HCT116 (cell line): ENCODE results near the gene GPR155. TPM values are rescaled to one million over a fixed set of nuclear protein-coding genes. Genes with fewer than 3 reads are reported as not detected.

Experiments used
- ATAC-seq: fragments of 200-7000 bp; cut with Tn5 transposase; 2 replicates; pipeline ENCODE4 v1.9.1; 2020; ENCODE audit warnings: mild to moderate bottlenecking, moderate library complexity
- BruUV-seq: library from RNA; stranded (reverse); fragments of 400-500 nt; replicated peaks from 2 replicates; lab custom pipeline; 2021; lab: Mats Ljungman, UMichigan
- CTCF ChIA-PET: fragments of 300-600 bp; sonication (Branson Sonifier 250); formaldehyde crosslinking; loops from one replicate; lab custom pipeline; 2021; ENCODE audit warnings: antibody characterized with exemption; lab: Charles Lee
- POLR2A ChIA-PET: fragments of 300-600, 350-600 bp; sonication (Branson Sonifier 250); formaldehyde crosslinking; loops from one replicate; lab custom pipeline; 2021; ENCODE audit warnings: antibody characterized with exemption; lab: Charles Lee
- RAD21 ChIA-PET, 2 experiments: fragments of 300-600 bp; sonication (Branson Sonifier 250); formaldehyde crosslinking; loops; one replicate each; lab custom pipeline; 2023; ENCODE audit warnings: low total read pairs in 2 of 2; ENCODE audit not compliant: uncharacterized antibody in 2 of 2, unreplicated experiment in 2 of 2, low non-redundant PET in 1 of 2; lab: Charles Lee
- DNase-seq: peaks from one replicate; pipeline ENCODE4 v3.0.0-alpha.2; 2010; ENCODE audit warnings: low read depth, low spot score
- H2AFZ ChIP-seq: fragments of 200-600 bp; shearing (Covaris generic), sonication (generic); 2 replicates; pipeline ENCODE4 v1.6.1; 2017; ENCODE audit warnings: low read depth, mixed run types, mixed read lengths, antibody characterized with exemption, low read length; ENCODE audit not compliant: poor library complexity, severe bottlenecking
- H3K27ac ChIP-seq: 2 replicates; pipeline ENCODE4 v1.5.1; 2012; ENCODE audit warnings: low read depth, low read length
- H3K27me3 ChIP-seq: fragments of 200-600 bp; sonication (generic); 2 replicates; pipeline ENCODE4 v1.6.1; 2016; ENCODE audit warnings: mixed run types, low read length, mixed read lengths; ENCODE audit not compliant: insufficient read depth
- H3K36me3 ChIP-seq, 2 experiments: fragments of 200-500 bp in 1 of 2; fragments of 200-600 bp in 1 of 2; sonication (Bioruptor generic) in 1 of 2; sonication (generic) in 1 of 2; 2 replicates each; pipeline versions ENCODE4 v1.5.1 to v1.6.1; 2014 to 2016; ENCODE audit warnings: low read length in 2 of 2, inconsistent platforms in 1 of 2, mixed read lengths in 1 of 2, mixed run types in 1 of 2; ENCODE audit not compliant: insufficient read depth in 2 of 2, control insufficient read depth in 1 of 2
- H3K4me1 ChIP-seq, 2 experiments: fragments of 200-600 bp in 1 of 2; sonication (generic) in 1 of 2; 2 replicates each; pipeline versions ENCODE4 v1.5.1 to v1.6.1; 2012 to 2017; ENCODE audit warnings: low read length in 2 of 2, inconsistent platforms in 1 of 2, mild to moderate bottlenecking in 1 of 2, mixed read lengths in 1 of 2, mixed run types in 1 of 2, moderate library complexity in 1 of 2; ENCODE audit not compliant: insufficient read depth in 2 of 2, control insufficient read depth in 1 of 2
- H3K4me2 ChIP-seq: fragments of 200-600 bp; sonication (generic); 2 replicates; pipeline ENCODE4 v1.6.1; 2017; ENCODE audit warnings: mixed run types, low read length, mixed read lengths
- H3K4me3 ChIP-seq, 2 experiments: fragments of 200-600 bp in 1 of 2; sonication (generic) in 1 of 2; replicated peaks in 1 of 2; 2 replicates each; pipeline ENCODE4 v1.5.1; 2011 to 2016; ENCODE audit warnings: low read length in 2 of 2, control low read depth in 1 of 2, low read depth in 1 of 2, mild to moderate bottlenecking in 1 of 2, mixed read lengths in 1 of 2, mixed run types in 1 of 2
- H3K79me2 ChIP-seq: fragments of 200-600 bp; sonication (generic); 2 replicates; pipeline ENCODE4 v1.6.1; 2017; ENCODE audit warnings: mild to moderate bottlenecking, mixed run types, low read length, moderate library complexity, mixed read lengths; ENCODE audit not compliant: insufficient read depth
- H3K9ac ChIP-seq: fragments of 200-600 bp; sonication (generic); 2 replicates; pipeline ENCODE4 v1.6.1; 2016; ENCODE audit warnings: low read length, mixed read lengths
- H3K9me2 ChIP-seq: fragments of 200-600 bp; sonication (generic), shearing (Covaris generic); 2 replicates; pipeline ENCODE4 v1.6.1; 2017; ENCODE audit warnings: mixed run types, mild to moderate bottlenecking, moderate library complexity; ENCODE audit not compliant: insufficient read depth
- H3K9me3 ChIP-seq, 2 experiments: fragments of 200-500 bp in 1 of 2; fragments of 200-600 bp in 1 of 2; sonication (Bioruptor generic) in 1 of 2; sonication (generic) in 1 of 2; 2 replicates each; pipeline ENCODE4 v1.6.1; 2014 to 2017; ENCODE audit warnings: low read length in 2 of 2, mixed read lengths in 2 of 2, inconsistent platforms in 1 of 2, low read depth in 1 of 2, mild to moderate bottlenecking in 1 of 2, mixed run types in 1 of 2, moderate library complexity in 1 of 2; ENCODE audit not compliant: control insufficient read depth in 1 of 2, insufficient read depth in 1 of 2
- H4K20me1 ChIP-seq: fragments of 200-600 bp; sonication (generic), shearing (Covaris generic); 2 replicates; pipeline ENCODE4 v1.6.1; 2017; ENCODE audit warnings: mixed run types, mild to moderate bottlenecking, moderate library complexity; ENCODE audit not compliant: insufficient read depth
- ATF3 ChIP-seq: IDR thresholded peaks from 2 replicates; pipeline ENCODE4 v1.6.1; 2012
- CBX3 ChIP-seq: IDR thresholded peaks from 2 replicates; pipeline ENCODE4 v1.6.1; 2012; ENCODE audit warnings: low read depth
- CEBPB ChIP-seq: IDR thresholded peaks from 2 replicates; pipeline ENCODE4 v1.6.1; 2012; ENCODE audit warnings: low read depth
- ELF1 ChIP-seq: IDR thresholded peaks from 2 replicates; pipeline ENCODE4 v1.6.1; 2012; ENCODE audit warnings: low read depth, borderline replicate concordance
- EZH2 ChIP-seq: fragments of 200-600 bp; sonication (generic); IDR thresholded peaks from 2 replicates; pipeline ENCODE4 v1.6.1; 2017; ENCODE audit warnings: antibody characterized with exemption, mixed run types
- EZH2phosphoT487 ChIP-seq: fragments of 200-600 bp; IDR thresholded peaks from 2 replicates; pipeline ENCODE4 v1.6.1; 2018; ENCODE audit warnings: antibody characterized with exemption, borderline replicate concordance
- FOSL1 ChIP-seq: IDR thresholded peaks from 2 replicates; pipeline ENCODE4 v1.6.1; 2012; ENCODE audit warnings: low read depth
- JUND ChIP-seq: IDR thresholded peaks from 2 replicates; pipeline ENCODE4 v1.6.1; 2012
- MAX ChIP-seq: IDR thresholded peaks from 2 replicates; pipeline ENCODE4 v1.6.1; 2012
- RAD21 ChIP-seq: IDR thresholded peaks from 2 replicates; pipeline ENCODE4 v1.6.1; 2012; ENCODE audit warnings: low read depth, mild to moderate bottlenecking
- TCF7L2 ChIP-seq: IDR thresholded peaks from 2 replicates; pipeline ENCODE4 v1.7.0; 2011; ENCODE audit warnings: borderline replicate concordance, inconsistent platforms; ENCODE audit not compliant: insufficient read depth, insufficient read length; ENCODE audit errors: extremely low read depth
- YY1 ChIP-seq: IDR thresholded peaks from 2 replicates; pipeline ENCODE4 v1.6.1; 2011; ENCODE audit warnings: low read length, low read depth, moderate library complexity, mild to moderate bottlenecking; ENCODE audit not compliant: insufficient replicate concordance; ENCODE audit errors: extremely low read depth
- ZBTB33 ChIP-seq: IDR thresholded peaks from 2 replicates; pipeline ENCODE4 v1.6.1; 2011; ENCODE audit warnings: mild to moderate bottlenecking, low read length, moderate library complexity; ENCODE audit not compliant: insufficient replicate concordance; ENCODE audit errors: extremely low read depth
- ZFX ChIP-seq: fragments of 450-650 bp; IDR thresholded peaks from 2 replicates; pipeline ENCODE4 v1.6.1; 2017
- ZNF274 ChIP-seq: fragments of 200-500 bp; sonication (Bioruptor generic); IDR thresholded peaks from 2 replicates; pipeline ENCODE4 v1.6.1; 2014; ENCODE audit warnings: mild to moderate bottlenecking, low read depth, low read length, inconsistent platforms
- intact Hi-C: fragments of 100-400 bp; cut with micrococcal nuclease; formaldehyde crosslinking; loops from 2 replicates; pipeline ENCODE4 v1.10.0; 2022
- total RNA-seq: library from RNA; stranded (reverse); gene quantifications from one replicate; pipeline ENCODE4 v1.2.1, GENCODE V29; 2021; ENCODE audit not compliant: unreplicated experiment
- TF ChIP-seq, protein P1 (sequence below): IDR thresholded peaks from 2 replicates; pipeline ENCODE4 v1.6.1; 2012; ENCODE audit warnings: low read depth
- TF ChIP-seq, protein P2 (sequence below), 3 experiments: fragments of 200-600 bp in 1 of 3; sonication (generic) in 1 of 3; IDR thresholded peaks in 2 of 3; conservative IDR thresholded peaks in 1 of 3; 2 replicates each; pipeline ENCODE4 v1.5.1; 2012 to 2017; ENCODE audit warnings: low read depth in 2 of 3, low read length in 2 of 3, antibody characterized with exemption in 1 of 3, borderline replicate concordance in 1 of 3, control low read depth in 1 of 3, mild to moderate bottlenecking in 1 of 3, mixed read lengths in 1 of 3, mixed run types in 1 of 3, moderate library complexity in 1 of 3; ENCODE audit not compliant: insufficient read depth in 1 of 3

The GPR155 gene
- total RNA-seq, 1 experiment from 2014 or later: 3.8 TPM

- Histone ChIP-seq H3K27ac (no peak overlapping the region), H4K20me1 (no peaks in the 10 kb centered on the region), H3K4me3 (no peak overlapping the region), H3K9me3 (no peaks in the 10 kb centered on the region), H3K4me1 (no peaks in the 10 kb centered on the region), H3K27me3 (no peaks in the 10 kb centered on the region), H3K36me3 (no peaks in the 10 kb centered on the region)
- POLR2A ChIA-PET: no interaction called here
- intact Hi-C loops: no loop called here
- TF ChIP-seq RAD21 (no peak), ELF1 (no peak), EZH2phosphoT487 (no peak), MAX (no peak), TCF7L2 (no peak), ZBTB33 (no peak), ZNF274 (no peak), YY1 (no peak), CEBPB (no peak), JUND (no peak), ZFX (no peak), FOSL1 (no peak), ATF3 (no peak), EZH2 (no peak), CBX3 (no peak)
- TF ChIP-seq, protein P1, sequence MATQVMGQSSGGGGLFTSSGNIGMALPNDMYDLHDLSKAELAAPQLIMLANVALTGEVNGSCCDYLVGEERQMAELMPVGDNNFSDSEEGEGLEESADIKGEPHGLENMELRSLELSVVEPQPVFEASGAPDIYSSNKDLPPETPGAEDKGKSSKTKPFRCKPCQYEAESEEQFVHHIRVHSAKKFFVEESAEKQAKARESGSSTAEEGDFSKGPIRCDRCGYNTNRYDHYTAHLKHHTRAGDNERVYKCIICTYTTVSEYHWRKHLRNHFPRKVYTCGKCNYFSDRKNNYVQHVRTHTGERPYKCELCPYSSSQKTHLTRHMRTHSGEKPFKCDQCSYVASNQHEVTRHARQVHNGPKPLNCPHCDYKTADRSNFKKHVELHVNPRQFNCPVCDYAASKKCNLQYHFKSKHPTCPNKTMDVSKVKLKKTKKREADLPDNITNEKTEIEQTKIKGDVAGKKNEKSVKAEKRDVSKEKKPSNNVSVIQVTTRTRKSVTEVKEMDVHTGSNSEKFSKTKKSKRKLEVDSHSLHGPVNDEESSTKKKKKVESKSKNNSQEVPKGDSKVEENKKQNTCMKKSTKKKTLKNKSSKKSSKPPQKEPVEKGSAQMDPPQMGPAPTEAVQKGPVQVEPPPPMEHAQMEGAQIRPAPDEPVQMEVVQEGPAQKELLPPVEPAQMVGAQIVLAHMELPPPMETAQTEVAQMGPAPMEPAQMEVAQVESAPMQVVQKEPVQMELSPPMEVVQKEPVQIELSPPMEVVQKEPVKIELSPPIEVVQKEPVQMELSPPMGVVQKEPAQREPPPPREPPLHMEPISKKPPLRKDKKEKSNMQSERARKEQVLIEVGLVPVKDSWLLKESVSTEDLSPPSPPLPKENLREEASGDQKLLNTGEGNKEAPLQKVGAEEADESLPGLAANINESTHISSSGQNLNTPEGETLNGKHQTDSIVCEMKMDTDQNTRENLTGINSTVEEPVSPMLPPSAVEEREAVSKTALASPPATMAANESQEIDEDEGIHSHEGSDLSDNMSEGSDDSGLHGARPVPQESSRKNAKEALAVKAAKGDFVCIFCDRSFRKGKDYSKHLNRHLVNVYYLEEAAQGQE: no peak
- TF ChIP-seq, protein P2, sequence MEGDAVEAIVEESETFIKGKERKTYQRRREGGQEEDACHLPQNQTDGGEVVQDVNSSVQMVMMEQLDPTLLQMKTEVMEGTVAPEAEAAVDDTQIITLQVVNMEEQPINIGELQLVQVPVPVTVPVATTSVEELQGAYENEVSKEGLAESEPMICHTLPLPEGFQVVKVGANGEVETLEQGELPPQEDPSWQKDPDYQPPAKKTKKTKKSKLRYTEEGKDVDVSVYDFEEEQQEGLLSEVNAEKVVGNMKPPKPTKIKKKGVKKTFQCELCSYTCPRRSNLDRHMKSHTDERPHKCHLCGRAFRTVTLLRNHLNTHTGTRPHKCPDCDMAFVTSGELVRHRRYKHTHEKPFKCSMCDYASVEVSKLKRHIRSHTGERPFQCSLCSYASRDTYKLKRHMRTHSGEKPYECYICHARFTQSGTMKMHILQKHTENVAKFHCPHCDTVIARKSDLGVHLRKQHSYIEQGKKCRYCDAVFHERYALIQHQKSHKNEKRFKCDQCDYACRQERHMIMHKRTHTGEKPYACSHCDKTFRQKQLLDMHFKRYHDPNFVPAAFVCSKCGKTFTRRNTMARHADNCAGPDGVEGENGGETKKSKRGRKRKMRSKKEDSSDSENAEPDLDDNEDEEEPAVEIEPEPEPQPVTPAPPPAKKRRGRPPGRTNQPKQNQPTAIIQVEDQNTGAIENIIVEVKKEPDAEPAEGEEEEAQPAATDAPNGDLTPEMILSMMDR (IDR thresholded peaks at IDR 0.05 in 2 of 3, conservative IDR thresholded peaks at IDR 0.05 in 1 of 3; ENCODE audit: borderline replicate concordance in 1 of 3, insufficient read depth in 1 of 3, low read depth in 2 of 3, low read length in 2 of 3): no peak
- TF ChIP-seq, all 23 proteins: peak for 0
- RAD21 ChIA-PET: no interaction called here
- Histone ChIP-seq H3K9ac (no peak overlapping the region), H2AFZ (no peak overlapping the region), H3K9me2 (no peaks in the 10 kb centered on the region), H3K79me2 (no peaks in the 10 kb centered on the region), H3K4me2 (no peak overlapping the region)
- CTCF ChIA-PET: interaction anchor here (1.8 kb wide), 1 partner anchor 8 kb away, joined by 5 read pairs; no protein-coding TSS in a partner anchor
- no TSS peak for BruUV-seq
- ATAC-seq (no peak), DNase-seq (no peak)
Measured at GRCh38 chr2:174454566-174454965, 32.3 kb downstream of the GPR155 start.
